Measurements from ENCODE around the gene NACA2.

DNA sequence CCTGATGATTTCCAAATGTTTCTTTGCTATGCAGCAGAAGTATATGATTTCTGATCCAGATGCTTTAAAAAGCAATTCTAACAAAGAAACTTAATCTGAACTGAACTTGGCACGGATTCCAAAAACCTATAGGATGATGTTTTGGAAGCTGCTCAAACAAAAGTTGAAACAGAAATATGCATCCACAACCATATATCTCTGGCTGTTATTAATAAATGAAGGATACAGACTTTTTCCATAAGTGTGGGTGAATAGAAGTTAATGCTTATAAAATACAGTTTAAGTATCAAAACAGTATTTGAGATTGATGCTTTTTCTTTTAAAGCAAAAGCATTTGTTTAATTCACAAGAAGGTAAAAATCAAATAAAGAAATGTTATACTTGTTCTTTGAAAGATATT is 27.9 kb upstream of the NACA2 start:
- TF ChIP-seq, protein P1, sequence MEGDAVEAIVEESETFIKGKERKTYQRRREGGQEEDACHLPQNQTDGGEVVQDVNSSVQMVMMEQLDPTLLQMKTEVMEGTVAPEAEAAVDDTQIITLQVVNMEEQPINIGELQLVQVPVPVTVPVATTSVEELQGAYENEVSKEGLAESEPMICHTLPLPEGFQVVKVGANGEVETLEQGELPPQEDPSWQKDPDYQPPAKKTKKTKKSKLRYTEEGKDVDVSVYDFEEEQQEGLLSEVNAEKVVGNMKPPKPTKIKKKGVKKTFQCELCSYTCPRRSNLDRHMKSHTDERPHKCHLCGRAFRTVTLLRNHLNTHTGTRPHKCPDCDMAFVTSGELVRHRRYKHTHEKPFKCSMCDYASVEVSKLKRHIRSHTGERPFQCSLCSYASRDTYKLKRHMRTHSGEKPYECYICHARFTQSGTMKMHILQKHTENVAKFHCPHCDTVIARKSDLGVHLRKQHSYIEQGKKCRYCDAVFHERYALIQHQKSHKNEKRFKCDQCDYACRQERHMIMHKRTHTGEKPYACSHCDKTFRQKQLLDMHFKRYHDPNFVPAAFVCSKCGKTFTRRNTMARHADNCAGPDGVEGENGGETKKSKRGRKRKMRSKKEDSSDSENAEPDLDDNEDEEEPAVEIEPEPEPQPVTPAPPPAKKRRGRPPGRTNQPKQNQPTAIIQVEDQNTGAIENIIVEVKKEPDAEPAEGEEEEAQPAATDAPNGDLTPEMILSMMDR (conservative IDR thresholded peaks at IDR 0.05): no peak
- TF ChIP-seq EZH2 (IDR thresholded peaks at IDR 0.05; ENCODE audit: low read depth): no peak

Data from PC-9 (cell line).